ENCODE data around the gene CEP164. TPM values are rescaled to one million over a fixed set of nuclear protein-coding genes. Genes with fewer than 3 reads are reported as not detected.

The CEP164 gene
- total RNA-seq: 10 to 100 TPM; 27.4 to 31.0 TPM
- 10 to 100 TPM; 31.6 to 43.6 (median 37.4) TPM for polyA plus RNA-seq (ENCODE audit: insufficient read length in 6 of 6)
- long read RNA-seq, donor 1, transcript CEP164-204 (5 exons, 585 nt): major isoform, 8 of 17 reads
- long read RNA-seq, donor 1, partial matches to known transcripts: 0 of 17 reads
- long read RNA-seq, donor 1, other reads (novel, unspliced or antisense): 0 of 17 reads
- long read RNA-seq, donor 2, partial matches to known transcripts: 0 of 14 reads
- long read RNA-seq, donor 2, other reads (novel, unspliced or antisense): 0 of 14 reads
- long read RNA-seq, donor 3, partial matches to known transcripts: 0 of 3 reads
- long read RNA-seq, donor 3, other reads (novel, unspliced or antisense): 0 of 3 reads
- long read RNA-seq, donor 4, transcript CEP164-204 (5 exons, 585 nt): major isoform, 6 of 13 reads
- long read RNA-seq, donor 4, partial matches to known transcripts: 2 of 13 reads
- long read RNA-seq, donor 4, other reads (novel, unspliced or antisense): 5 of 13 reads
- long read RNA-seq, donor 5, partial matches to known transcripts: 0 of 8 reads
- long read RNA-seq, donor 5, other reads (novel, unspliced or antisense): 0 of 8 reads
- long read RNA-seq, donor 6, partial matches to known transcripts: 0 of 6 reads
- long read RNA-seq, donor 6, other reads (novel, unspliced or antisense): 0 of 6 reads
- long read RNA-seq, donor 7, partial matches to known transcripts: 0 of 4 reads
- long read RNA-seq, donor 7, other reads (novel, unspliced or antisense): 0 of 4 reads
- long read RNA-seq, donor 8, partial matches to known transcripts: 0 of 8 reads
- long read RNA-seq, donor 8, other reads (novel, unspliced or antisense): 0 of 8 reads
- long read RNA-seq, donor 9: 0 reads
- long read RNA-seq, donor 10, transcript CEP164-204 (5 exons, 585 nt): major isoform, 9 of 14 reads
- long read RNA-seq, donor 10, partial matches to known transcripts: 2 of 14 reads
- long read RNA-seq, donor 10, other reads (novel, unspliced or antisense): 1 of 14 reads
- long read RNA-seq, donor 11, partial matches to known transcripts: 0 of 7 reads
- long read RNA-seq, donor 11, other reads (novel, unspliced or antisense): 0 of 7 reads
- long read RNA-seq, donor 12, transcript CEP164-211 (4 exons, 492 nt): major isoform, 5 of 7 reads
- long read RNA-seq, donor 12, partial matches to known transcripts: 0 of 7 reads
- long read RNA-seq, donor 12, other reads (novel, unspliced or antisense): 0 of 7 reads

GRCh38 chr11:117327567-117328374 is at the start of gene CEP164:
Gene CEP164 (plus strand): TSS chr11:117327854. CDS start chr11:117338587, 10,733 bp downstream.
- Histone ChIP-seq H3K4me1 (peaks cover 9 to 12% of the 10 kb centered on the region in 2 donors), H3K36me3 (no peaks in the 10 kb centered on the region), H3K27ac (peak within 1 kb of the TSS; percentile 87 to 97), H3K27me3 (no peaks in the 10 kb centered on the region), H3K4me3 (peak within 1 kb of the TSS; percentile 63 to 85), H3K9me3 (no peaks in the 10 kb centered on the region)
- DNase-seq: peak; percentile 97
- no peak for TF ChIP-seq CTCF (IDR thresholded peaks at IDR 0.05)
- ATAC-seq: peak; percentile 98
- intact Hi-C loops (cut with DNase I): no loop called here

- no peak for TF ChIP-seq CTCF (IDR thresholded peaks at IDR 0.05)
- H3K4me1 ChIP-seq: peaks cover 0 to 3% of the 10 kb centered on the region in 2 donors
- peaks cover 0 to 29% of the 10 kb centered on the region in 2 donors for H3K36me3 ChIP-seq
- no peak for DNase-seq
- no peak overlapping the region for H3K27ac ChIP-seq
- no peaks in the 10 kb centered on the region for H3K27me3 ChIP-seq
- intact Hi-C loops (cut with DNase I): no loop called here
- H3K9me3 ChIP-seq: no peaks in the 10 kb centered on the region
- no peak for ATAC-seq
- H3K4me3 ChIP-seq: no peak overlapping the region
Observed at GRCh38 chr11:117278347-117278746, 49.3 kb upstream of the CEP164 start.

- Histone ChIP-seq H3K4me1 (peaks cover 0 to 3% of the 10 kb centered on the region in 2 donors), H3K27ac (peak overlapping the region in 1 of 2 donors; percentile 20), H3K36me3 (peaks cover 0 to 44% of the 10 kb centered on the region in 2 donors), H3K27me3 (no peaks in the 10 kb centered on the region), H3K4me3 (no peak overlapping the region), H3K9me3 (no peaks in the 10 kb centered on the region)
- intact Hi-C loops (cut with DNase I): no loop called here
- TF ChIP-seq CTCF (IDR thresholded peaks at IDR 0.05): no peak
- DNase-seq: no peak
- ATAC-seq: no peak
Observed at GRCh38 chr11:117279711-117280376, 47.8 kb upstream of the CEP164 start.

- no peak for TF ChIP-seq CTCF (IDR thresholded peaks at IDR 0.05)
- DNase-seq (no peak), ATAC-seq (peak; percentile 80)
- Histone ChIP-seq H3K4me3 (no peak overlapping the region), H3K36me3 (peaks cover 0 to 51% of the 10 kb centered on the region in 2 donors), H3K27me3 (no peaks in the 10 kb centered on the region), H3K9me3 (no peaks in the 10 kb centered on the region), H3K4me1 (peaks cover 0 to 3% of the 10 kb centered on the region in 2 donors), H3K27ac (peak overlapping the region; percentile 20 to 24)
- intact Hi-C loops (cut with DNase I): no loop called here
Observed at GRCh38 chr11:117281159-117281558, 46.5 kb upstream of the CEP164 start.
